Erythroblast (primary cell): ENCODE measurements around the gene FUZ.

Source experiments
- GATA1 ChIP-seq: IDR thresholded peaks from 2 replicates; pipeline ENCODE4 v1.6.1; 2011; ENCODE audit warnings: low read depth, mild to moderate bottlenecking, control low read depth, low read length, moderate library complexity
- POLR2A ChIP-seq: IDR thresholded peaks from 2 replicates; pipeline ENCODE4 v1.6.1; 2011; ENCODE audit warnings: mild to moderate bottlenecking, low read length

DNA sequence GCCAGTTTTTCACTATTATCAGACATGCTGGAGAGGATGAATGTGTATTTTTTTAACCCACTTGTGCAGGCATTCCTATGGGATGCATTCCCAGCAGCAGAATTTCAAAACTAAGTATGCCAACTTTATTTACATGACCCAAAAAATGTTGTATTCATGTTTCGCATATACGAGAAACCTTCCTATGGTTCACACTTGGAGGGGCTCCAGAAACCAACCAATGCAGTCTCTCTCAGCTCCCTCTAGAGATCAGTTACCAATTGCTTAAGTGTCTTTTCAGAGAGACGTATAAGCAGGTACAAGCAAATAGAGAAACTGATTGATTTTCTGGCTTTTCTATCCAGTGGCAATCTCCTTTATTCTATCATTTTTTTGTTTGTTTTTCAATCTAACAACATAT, 32.3 kb upstream of the FUZ start:
- TF ChIP-seq POLR2A (no peak), GATA1 (no peak)
